Measurements from ENCODE around the gene SEMA3D. TPM values are rescaled to one million over a fixed set of nuclear protein-coding genes. Genes with fewer than 3 reads are reported as not detected.

The SEMA3D gene
- not detected for total RNA-seq

GRCh38 chr7:85186521-85187241 lies at the start of gene SEMA3D:
Gene SEMA3D, minus strand, starts transcription at chr7:85187056. Its CDS starts 65,165 bp downstream, at chr7:85121891.
- CTCF ChIA-PET = no interaction called here
- no peaks in the 10 kb centered on the region for H3K36me3 Mint-ChIP-seq (ENCODE audit: low read depth)
- H3K27ac Mint-ChIP-seq = no peak within 1 kb of the TSS

GRCh38 chr7:85234730-85235129 lies 47.9 kb upstream of the SEMA3D start:
- Mint-ChIP-seq H3K9me3 (peaks cover 2% of the 10 kb centered on the region), H3K27me3 (ENCODE audit: low read depth) (no peaks in the 10 kb centered on the region), H3K36me3 (ENCODE audit: low read depth) (no peaks in the 10 kb centered on the region), H3K27ac (no peak overlapping the region), H3K4me3 (no peak overlapping the region), H3K4me1 (ENCODE audit: low read depth) (no peaks in the 10 kb centered on the region)
- CTCF ChIA-PET = interaction anchor here (0.5 kb wide), 1 partner anchor 391 kb away, joined by 3 read pairs; no protein-coding TSS in a partner anchor
- intact Hi-C loops (cut with micrococcal nuclease) = no loop called here
- DNase-seq = no peak

More at GRCh38 chr7:85186521-85187241, at the start of gene SEMA3D:
- intact Hi-C loops (cut with micrococcal nuclease) = loop anchor here (1.0 to 10.0 kb wide), 4 partner anchors 145 to 1281 kb away; no protein-coding TSS in a partner anchor
- Mint-ChIP-seq H3K27me3 (ENCODE audit: low read depth) (peaks cover 46% of the 10 kb centered on the region), H3K9me3 (no peaks in the 10 kb centered on the region), H3K4me1 (ENCODE audit: low read depth) (peaks cover 4% of the 10 kb centered on the region), H3K4me3 (peak within 1 kb of the TSS; percentile 12)
- peak; percentile 34 for DNase-seq

GRCh38 chr7:85232068-85232467 lies 45.2 kb upstream of the SEMA3D start:
- no peak overlapping the region for H3K4me3 Mint-ChIP-seq
- H3K27me3 Mint-ChIP-seq (ENCODE audit: low read depth) = no peaks in the 10 kb centered on the region
- H3K27ac Mint-ChIP-seq = no peak overlapping the region
- intact Hi-C loops (cut with micrococcal nuclease) = no loop called here
- no peak for DNase-seq
- H3K4me1 Mint-ChIP-seq (ENCODE audit: low read depth) = no peaks in the 10 kb centered on the region
- H3K36me3 Mint-ChIP-seq (ENCODE audit: low read depth) = no peaks in the 10 kb centered on the region
- CTCF ChIA-PET = no interaction called here
- H3K9me3 Mint-ChIP-seq = no peaks in the 10 kb centered on the region

- CTCF ChIA-PET = no interaction called here
- DNase-seq = no peak
- Mint-ChIP-seq H3K27ac (no peak overlapping the region), H3K36me3 (ENCODE audit: low read depth) (no peaks in the 10 kb centered on the region), H3K9me3 (no peaks in the 10 kb centered on the region), H3K27me3 (ENCODE audit: low read depth) (no peaks in the 10 kb centered on the region), H3K4me3 (no peak overlapping the region), H3K4me1 (ENCODE audit: low read depth) (no peaks in the 10 kb centered on the region)
- intact Hi-C loops (cut with micrococcal nuclease) = no loop called here
These were observed 43.8 kb upstream of the SEMA3D start for GRCh38 chr7:85230623-85231022.

GRCh38 chr7:85229544-85229943 lies 42.7 kb upstream of the SEMA3D start:
- H3K27me3 Mint-ChIP-seq (ENCODE audit: low read depth) = no peaks in the 10 kb centered on the region
- no peak overlapping the region for H3K4me3 Mint-ChIP-seq
- CTCF ChIA-PET = no interaction called here
- no peak overlapping the region for H3K27ac Mint-ChIP-seq
- intact Hi-C loops (cut with micrococcal nuclease) = no loop called here
- no peaks in the 10 kb centered on the region for H3K36me3 Mint-ChIP-seq (ENCODE audit: low read depth)
- H3K9me3 Mint-ChIP-seq = no peaks in the 10 kb centered on the region
- no peaks in the 10 kb centered on the region for H3K4me1 Mint-ChIP-seq (ENCODE audit: low read depth)
- no peak for DNase-seq

GRCh38 chr7:85226361-85227085 lies 39.7 kb upstream of the SEMA3D start:
- Mint-ChIP-seq H3K36me3 (ENCODE audit: low read depth) (no peaks in the 10 kb centered on the region), H3K4me3 (no peak overlapping the region), H3K27me3 (ENCODE audit: low read depth) (no peaks in the 10 kb centered on the region), H3K4me1 (ENCODE audit: low read depth) (no peaks in the 10 kb centered on the region), H3K9me3 (no peaks in the 10 kb centered on the region), H3K27ac (no peak overlapping the region)
- CTCF ChIA-PET = no interaction called here
- intact Hi-C loops (cut with micrococcal nuclease) = no loop called here
- no peak for DNase-seq

GRCh38 chr7:85224171-85224570 lies 37.3 kb upstream of the SEMA3D start:
- CTCF ChIA-PET = no interaction called here

GRCh38 chr7:85222522-85222921 lies 35.7 kb upstream of the SEMA3D start:
- intact Hi-C loops (cut with micrococcal nuclease) = no loop called here
- no peaks in the 10 kb centered on the region for H3K4me1 Mint-ChIP-seq (ENCODE audit: low read depth)
- H3K27me3 Mint-ChIP-seq (ENCODE audit: low read depth) = no peaks in the 10 kb centered on the region
- H3K4me3 Mint-ChIP-seq = no peak overlapping the region
- H3K36me3 Mint-ChIP-seq (ENCODE audit: low read depth) = no peaks in the 10 kb centered on the region
- no peaks in the 10 kb centered on the region for H3K9me3 Mint-ChIP-seq
- H3K27ac Mint-ChIP-seq = no peak overlapping the region
- CTCF ChIA-PET = no interaction called here
- no peak for DNase-seq

More at GRCh38 chr7:85224171-85224570, 37.3 kb upstream of the SEMA3D start:
- H3K9me3 Mint-ChIP-seq = no peaks in the 10 kb centered on the region
- no peak overlapping the region for H3K27ac Mint-ChIP-seq
- no peak for DNase-seq
- H3K4me3 Mint-ChIP-seq = no peak overlapping the region
- no peaks in the 10 kb centered on the region for H3K4me1 Mint-ChIP-seq (ENCODE audit: low read depth)
- intact Hi-C loops (cut with micrococcal nuclease) = no loop called here
- no peaks in the 10 kb centered on the region for H3K36me3 Mint-ChIP-seq (ENCODE audit: low read depth)
- H3K27me3 Mint-ChIP-seq (ENCODE audit: low read depth) = no peaks in the 10 kb centered on the region

- CTCF ChIA-PET = no interaction called here
- intact Hi-C loops (cut with micrococcal nuclease) = no loop called here
- Mint-ChIP-seq H3K4me1 (ENCODE audit: low read depth) (no peaks in the 10 kb centered on the region), H3K36me3 (ENCODE audit: low read depth) (no peaks in the 10 kb centered on the region), H3K4me3 (no peak overlapping the region), H3K27me3 (ENCODE audit: low read depth) (no peaks in the 10 kb centered on the region), H3K27ac (no peak overlapping the region), H3K9me3 (no peaks in the 10 kb centered on the region)
- DNase-seq = no peak
These were observed 34.9 kb upstream of the SEMA3D start for GRCh38 chr7:85221796-85222195.

GRCh38 chr7:85220651-85221050 lies 33.8 kb upstream of the SEMA3D start:
- H3K4me1 Mint-ChIP-seq (ENCODE audit: low read depth) = no peaks in the 10 kb centered on the region
- H3K36me3 Mint-ChIP-seq (ENCODE audit: low read depth) = no peaks in the 10 kb centered on the region
- no peak for DNase-seq
- H3K9me3 Mint-ChIP-seq = no peaks in the 10 kb centered on the region
- no peaks in the 10 kb centered on the region for H3K27me3 Mint-ChIP-seq (ENCODE audit: low read depth)
- H3K27ac Mint-ChIP-seq = no peak overlapping the region
- intact Hi-C loops (cut with micrococcal nuclease) = no loop called here
- H3K4me3 Mint-ChIP-seq = no peak overlapping the region
- CTCF ChIA-PET = interaction anchor here (1.1 kb wide), 1 partner anchor 16 kb away, joined by 3 read pairs; no protein-coding TSS in a partner anchor

- H3K27me3 Mint-ChIP-seq (ENCODE audit: low read depth) = no peaks in the 10 kb centered on the region
- H3K9me3 Mint-ChIP-seq = no peaks in the 10 kb centered on the region
These were observed 33.2 kb upstream of the SEMA3D start for GRCh38 chr7:85220023-85220422.

GRCh38 chr7:85217085-85217484 lies 30.2 kb upstream of the SEMA3D start:
- H3K27me3 Mint-ChIP-seq (ENCODE audit: low read depth) = no peaks in the 10 kb centered on the region
- no peak overlapping the region for H3K4me3 Mint-ChIP-seq
- intact Hi-C loops (cut with micrococcal nuclease) = no loop called here
- CTCF ChIA-PET = no interaction called here
- no peaks in the 10 kb centered on the region for H3K36me3 Mint-ChIP-seq (ENCODE audit: low read depth)
- no peak for DNase-seq
- no peaks in the 10 kb centered on the region for H3K4me1 Mint-ChIP-seq (ENCODE audit: low read depth)
- H3K27ac Mint-ChIP-seq = no peak overlapping the region
- H3K9me3 Mint-ChIP-seq = no peaks in the 10 kb centered on the region

More at GRCh38 chr7:85220023-85220422, 33.2 kb upstream of the SEMA3D start:
- no peak for DNase-seq
- Mint-ChIP-seq H3K36me3 (ENCODE audit: low read depth) (no peaks in the 10 kb centered on the region), H3K4me1 (ENCODE audit: low read depth) (no peaks in the 10 kb centered on the region), H3K4me3 (no peak overlapping the region), H3K27ac (no peak overlapping the region)
- intact Hi-C loops (cut with micrococcal nuclease) = no loop called here
- CTCF ChIA-PET = interaction anchor here (1.1 kb wide), 1 partner anchor 16 kb away, joined by 3 read pairs; no protein-coding TSS in a partner anchor

GRCh38 chr7:85215098-85215497 lies 28.2 kb upstream of the SEMA3D start:
- no peak for DNase-seq
- no peaks in the 10 kb centered on the region for H3K36me3 Mint-ChIP-seq (ENCODE audit: low read depth)
- no peak overlapping the region for H3K27ac Mint-ChIP-seq
- intact Hi-C loops (cut with micrococcal nuclease) = no loop called here
- no peaks in the 10 kb centered on the region for H3K9me3 Mint-ChIP-seq
- H3K4me3 Mint-ChIP-seq = no peak overlapping the region
- H3K27me3 Mint-ChIP-seq (ENCODE audit: low read depth) = no peaks in the 10 kb centered on the region
- CTCF ChIA-PET = interaction anchor here (0.7 kb wide), 1 partner anchor 1175 kb away, joined by 4 read pairs; no protein-coding TSS in a partner anchor
- H3K4me1 Mint-ChIP-seq (ENCODE audit: low read depth) = no peaks in the 10 kb centered on the region
